C4-2B (cell line): ENCODE data around the gene SARM1.

Experiments
- CTCF ChIP-seq: fragments of 450-650 bp; conservative IDR thresholded peaks from 2 replicates; pipeline ENCODE4 v1.5.1; 2017; ENCODE audit warnings: mild to moderate bottlenecking
- ZFX ChIP-seq: fragments of 450-650 bp; IDR thresholded peaks from 2 replicates; pipeline ENCODE4 v1.6.1; 2017

- no peak for TF ChIP-seq CTCF
- no peak for TF ChIP-seq ZFX
Observed at GRCh38 chr17:28421787-28422305, 50.4 kb downstream of the SARM1 start.
